Caco-2 (cell line): ENCODE data around the gene CLDN2. TPM values are rescaled to one million over a fixed set of nuclear protein-coding genes. Genes with fewer than 3 reads are reported as not detected.

Experiments used
- BruUV-seq: library from RNA; stranded (reverse); fragments of 400-500 nt; replicated peaks from 2 replicates; lab custom pipeline; 2021; lab: Mats Ljungman, UMichigan
- CTCF ChIA-PET: fragments of 300-600 bp; sonication (Branson Sonifier 250); formaldehyde crosslinking; loops from one replicate; lab custom pipeline; 2022; ENCODE audit warnings: antibody characterized with exemption; lab: Charles Lee
- POLR2A ChIA-PET: fragments of 300-600 bp; sonication (Branson Sonifier 250); formaldehyde crosslinking; loops from one replicate; lab custom pipeline; 2022; ENCODE audit warnings: antibody characterized with exemption; lab: Charles Lee
- DNase-seq, 2 experiments: peaks; one replicate each; pipeline versions ENCODE4 v3.0.0 to v3.0.0-alpha.2; 2020 to 2022
- H3K27me3 ChIP-seq: replicated peaks from 2 replicates; pipeline ENCODE4 v1.6.0; 2011; ENCODE audit warnings: low read length; ENCODE audit not compliant: control insufficient read depth, insufficient read depth
- H3K36me3 ChIP-seq: 2 replicates; pipeline ENCODE4 v1.5.1; 2011; ENCODE audit warnings: low read length; ENCODE audit not compliant: control insufficient read depth, insufficient read depth
- H3K4me1 ChIP-seq: fragments of 250-450 bp; sonication (Bioruptor Pico); 2 replicates; pipeline ENCODE4 v1.5.1; 2020; ENCODE audit warnings: mild to moderate bottlenecking
- H3K4me3 ChIP-seq: 2 replicates; pipeline ENCODE4 v1.5.1; 2011; ENCODE audit warnings: low read depth, mild to moderate bottlenecking, control low read depth, low read length
- H3K9me3 ChIP-seq: fragments of 250-450 bp; sonication (Bioruptor Pico); 2 replicates; pipeline ENCODE4 v1.5.1; 2020; ENCODE audit warnings: mild to moderate bottlenecking, moderate library complexity
- H3K27ac Mint-ChIP-seq: one replicate; pipeline ENCODE4 v1.8.0; 2022; ENCODE audit warnings: mixed read lengths; ENCODE audit not compliant: unreplicated experiment
- H3K27me3 Mint-ChIP-seq: one replicate; pipeline ENCODE4 v1.8.0; 2022; ENCODE audit warnings: mixed read lengths; ENCODE audit not compliant: insufficient read depth, unreplicated experiment
- H3K36me3 Mint-ChIP-seq: one replicate; pipeline ENCODE4 v1.8.0; 2022; ENCODE audit warnings: mild to moderate bottlenecking, mixed read lengths; ENCODE audit not compliant: insufficient read depth, unreplicated experiment
- H3K4me1 Mint-ChIP-seq: one replicate; pipeline ENCODE4 v1.8.0; 2022; ENCODE audit warnings: low read depth, mixed read lengths; ENCODE audit not compliant: unreplicated experiment
- H3K4me3 Mint-ChIP-seq: one replicate; pipeline ENCODE4 v1.8.0; 2022; ENCODE audit warnings: mild to moderate bottlenecking, moderate library complexity, mixed read lengths; ENCODE audit not compliant: unreplicated experiment
- H3K9me3 Mint-ChIP-seq: one replicate; pipeline ENCODE4 v1.8.0; 2022; ENCODE audit warnings: mixed read lengths; ENCODE audit not compliant: unreplicated experiment
- CTCF ChIP-seq, 2 experiments: fragments of 200-600 bp in 1 of 2; IDR thresholded peaks; 1 replicate in 1 of 2; 2 replicates in 1 of 2; pipeline versions ENCODE4 v1.5.1 to v1.8.0; 2011 to 2022; ENCODE audit warnings: antibody characterized with exemption in 1 of 2, control low read depth in 1 of 2, inconsistent platforms in 1 of 2, low read depth in 1 of 2, low read length in 1 of 2, mild to moderate bottlenecking in 1 of 2, moderate library complexity in 1 of 2; ENCODE audit not compliant: insufficient read depth in 1 of 2, severe bottlenecking in 1 of 2, unreplicated experiment in 1 of 2
- intact Hi-C: fragments of 100-400 bp; cut with micrococcal nuclease; formaldehyde crosslinking; loops from one replicate; pipeline ENCODE4 v1.10.0; 2022; ENCODE audit not compliant: unreplicated experiment
- total RNA-seq: library from RNA; stranded (reverse); gene quantifications from 2 replicates; pipeline ENCODE4 v1.2.3, GENCODE V29; 2022

The CLDN2 gene
- total RNA-seq, 1 experiment from 2014 or later, result 2.9 TPM

GRCh38 chrX:106906361-106906760 is 13.8 kb upstream of the CLDN2 start:
- peaks cover 9% of the 10 kb centered on the region for H3K4me1 Mint-ChIP-seq
- no peak overlapping the region for H3K4me3 Mint-ChIP-seq
- no peak for DNase-seq
- H3K27ac Mint-ChIP-seq, result peak overlapping the region; percentile 5
- H3K27me3 ChIP-seq, result no peaks in the 10 kb centered on the region
- ChIA-PET POLR2A (no interaction called here), CTCF (interaction anchor here (1.5 to 1.8 kb wide), 2 partner anchors 12 to 54 kb away, joined by 4 to 7 read pairs; no protein-coding TSS in a partner anchor)
- H3K36me3 Mint-ChIP-seq, result no peaks in the 10 kb centered on the region
- BruUV-seq, result no TSS peak
- no peaks in the 10 kb centered on the region for H3K27me3 Mint-ChIP-seq
- H3K36me3 ChIP-seq, result no peaks in the 10 kb centered on the region
- intact Hi-C loops, result no loop called here
- peaks cover 29% of the 10 kb centered on the region for H3K4me1 ChIP-seq
- no peaks in the 10 kb centered on the region for H3K9me3 Mint-ChIP-seq
- H3K9me3 ChIP-seq, result no peaks in the 10 kb centered on the region
- H3K4me3 ChIP-seq, result no peak overlapping the region
- TF ChIP-seq CTCF (IDR thresholded peaks at IDR 0.05; ENCODE audit: insufficient read depth in 1 of 2, low read depth in 1 of 2, low read length in 1 of 2, severe bottlenecking in 1 of 2, unreplicated experiment in 1 of 2), result no peak

GRCh38 chrX:106912864-106913263 is 7.3 kb upstream of the CLDN2 start:
- H3K27ac Mint-ChIP-seq, result no peak overlapping the region
- no peak for DNase-seq
- intact Hi-C loops, result no loop called here
- Histone ChIP-seq H3K4me1 (no peaks in the 10 kb centered on the region; the same call in 1 of the 2 replicates), H3K36me3 (no peaks in the 10 kb centered on the region), H3K27me3 (no peaks in the 10 kb centered on the region), H3K4me3 (no peak overlapping the region), H3K9me3 (no peaks in the 10 kb centered on the region)
- no peaks in the 10 kb centered on the region for H3K4me1 Mint-ChIP-seq
- ChIA-PET POLR2A (no interaction called here), CTCF (no interaction called here)
- H3K27me3 Mint-ChIP-seq, result no peaks in the 10 kb centered on the region
- TF ChIP-seq CTCF (IDR thresholded peaks at IDR 0.05; ENCODE audit: insufficient read depth in 1 of 2, low read depth in 1 of 2, low read length in 1 of 2, severe bottlenecking in 1 of 2, unreplicated experiment in 1 of 2), result no peak
- no TSS peak for BruUV-seq
- no peaks in the 10 kb centered on the region for H3K36me3 Mint-ChIP-seq
- H3K9me3 Mint-ChIP-seq, result no peaks in the 10 kb centered on the region
- no peak overlapping the region for H3K4me3 Mint-ChIP-seq

- no peaks in the 10 kb centered on the region for H3K36me3 ChIP-seq
- H3K4me3 ChIP-seq, result no peak overlapping the region
- no peaks in the 10 kb centered on the region for H3K9me3 ChIP-seq
- TF ChIP-seq CTCF (IDR thresholded peaks at IDR 0.05; ENCODE audit: insufficient read depth in 1 of 2, low read depth in 1 of 2, low read length in 1 of 2, severe bottlenecking in 1 of 2, unreplicated experiment in 1 of 2), result no peak
- Mint-ChIP-seq H3K36me3 (no peaks in the 10 kb centered on the region), H3K4me1 (peaks cover 9% of the 10 kb centered on the region), H3K27ac (no peak overlapping the region), H3K27me3 (no peaks in the 10 kb centered on the region), H3K9me3 (no peaks in the 10 kb centered on the region), H3K4me3 (no peak overlapping the region)
- no TSS peak for BruUV-seq
- peaks cover 12% of the 10 kb centered on the region; the same call in 1 of the 2 replicates for H3K4me1 ChIP-seq
- no peak for DNase-seq
- CTCF ChIA-PET, result no interaction called here
- POLR2A ChIA-PET, result no interaction called here
- intact Hi-C loops, result no loop called here
- H3K27me3 ChIP-seq, result no peaks in the 10 kb centered on the region
These were observed 2.2 kb upstream of the CLDN2 start for GRCh38 chrX:106917830-106918500.
